ENCODE data around the gene RAI1.

Gene RAI1

GRCh38 chr17:17766077-17766743 lies 85.0 kb downstream of the RAI1 start:
- no peak for DNase-seq (ENCODE audit: low spot score)

- DNase-seq (ENCODE audit: low spot score) = no peak
Observed at GRCh38 chr17:17766744-17767120, 85.5 kb downstream of the RAI1 start.

- no peak for DNase-seq (ENCODE audit: low spot score)
Observed at GRCh38 chr17:17767154-17767869, 86.1 kb downstream of the RAI1 start.

DNA sequence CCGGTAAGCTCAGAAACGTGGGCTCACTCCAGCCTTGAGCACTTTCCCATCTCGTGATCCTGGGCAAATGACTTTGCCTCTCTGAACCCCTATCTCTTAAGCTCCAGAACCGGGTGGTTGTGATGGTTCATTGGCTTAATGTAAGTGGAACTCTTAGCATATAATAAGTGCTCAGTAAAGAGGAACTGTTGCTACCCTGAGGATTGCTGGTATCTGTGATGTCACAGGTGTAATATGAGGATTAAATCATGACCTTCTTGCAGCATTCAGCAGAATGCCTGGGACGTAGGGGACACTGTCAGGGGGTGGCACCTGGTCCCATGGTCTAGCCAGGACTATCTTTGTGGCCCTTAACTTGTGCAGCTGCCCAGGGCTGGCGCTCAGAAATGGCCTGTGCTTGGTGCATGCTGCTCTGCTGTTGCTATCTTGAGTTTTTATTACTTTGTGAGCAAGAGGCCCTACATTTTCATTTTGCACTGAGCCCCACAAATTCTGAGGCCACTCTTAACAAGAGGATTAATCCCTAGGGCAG lies 86.7 kb downstream of the RAI1 start:
- no peak for DNase-seq (ENCODE audit: low spot score)

DNA sequence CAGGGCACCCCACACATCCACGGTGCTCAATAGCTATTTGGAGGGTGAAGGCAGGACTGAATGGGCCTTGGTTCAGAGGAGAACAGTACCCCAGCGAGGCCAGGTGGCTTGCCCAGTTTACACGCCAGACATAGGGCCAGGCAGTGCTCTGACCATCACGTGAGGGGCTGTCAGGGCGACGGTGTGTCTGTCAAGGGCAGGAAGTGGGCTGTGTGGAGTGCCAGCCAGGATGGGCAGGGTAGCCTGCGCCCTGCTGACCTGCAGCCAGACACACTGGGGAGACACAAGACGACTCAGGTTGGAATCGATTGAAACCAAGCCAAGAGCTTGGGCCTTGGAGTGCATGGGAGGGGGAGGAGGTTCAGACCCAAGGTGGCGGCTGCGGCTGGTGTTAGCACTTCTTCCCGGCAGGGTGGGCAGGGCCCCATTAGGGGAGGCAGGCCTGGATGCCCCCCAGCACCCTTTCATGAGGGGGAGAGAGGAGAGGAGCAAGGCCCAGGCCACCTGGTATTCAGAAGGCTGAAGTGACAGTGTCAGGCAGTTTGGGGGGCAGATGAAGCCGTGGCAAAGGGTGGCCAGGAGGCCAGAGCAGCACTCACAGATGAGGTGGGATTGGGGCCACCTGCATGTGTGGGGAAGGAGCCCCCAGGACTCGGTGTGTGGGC lies 87.3 kb downstream of the RAI1 start:
- no peak for DNase-seq (ENCODE audit: low spot score)

DNA sequence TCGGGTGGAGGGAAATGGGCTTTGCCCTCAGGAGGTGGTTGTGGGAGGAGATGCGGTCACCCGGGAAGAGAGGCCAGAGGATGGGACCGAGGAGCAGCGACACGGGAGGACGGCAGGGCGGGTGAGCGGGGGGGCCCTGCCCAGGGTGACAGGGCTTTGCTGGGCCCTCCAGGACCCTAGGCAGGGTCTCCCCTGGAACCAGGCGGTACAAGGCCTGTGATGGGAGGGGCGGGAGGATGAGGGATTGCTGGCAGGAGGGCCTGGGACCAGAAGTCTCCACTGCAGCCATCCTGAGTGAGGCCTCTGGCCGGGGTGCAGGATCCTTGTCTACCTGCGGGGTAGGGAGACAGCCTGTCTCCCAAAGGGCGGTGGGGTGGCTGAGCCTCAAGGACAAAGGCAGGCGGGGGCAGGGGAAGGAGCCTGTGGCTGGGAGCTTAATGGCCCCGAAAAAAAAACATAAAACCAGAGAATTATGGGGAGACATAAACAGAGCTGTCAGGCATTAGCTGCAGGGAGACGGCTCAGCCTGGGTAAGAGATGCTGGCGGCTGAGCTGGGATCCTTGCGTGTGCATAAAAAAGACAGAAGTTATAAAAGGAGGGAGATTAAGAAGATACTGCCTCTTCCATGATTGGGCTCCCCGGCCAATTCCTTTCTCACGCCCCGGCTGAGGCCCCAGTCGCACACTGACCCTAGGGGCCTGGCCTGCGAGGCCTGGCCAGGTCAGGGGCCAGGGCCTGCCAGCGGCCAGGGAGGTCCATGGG lies 88.8 kb downstream of the RAI1 start:
- DNase-seq (ENCODE audit: low spot score) = no peak

GRCh38 chr17:17770632-17771044 lies 89.4 kb downstream of the RAI1 start:
- DNase-seq (ENCODE audit: low spot score) = no peak

GRCh38 chr17:17771498-17772201 lies 90.4 kb downstream of the RAI1 start:
- DNase-seq (ENCODE audit: low spot score) = no peak

DNA sequence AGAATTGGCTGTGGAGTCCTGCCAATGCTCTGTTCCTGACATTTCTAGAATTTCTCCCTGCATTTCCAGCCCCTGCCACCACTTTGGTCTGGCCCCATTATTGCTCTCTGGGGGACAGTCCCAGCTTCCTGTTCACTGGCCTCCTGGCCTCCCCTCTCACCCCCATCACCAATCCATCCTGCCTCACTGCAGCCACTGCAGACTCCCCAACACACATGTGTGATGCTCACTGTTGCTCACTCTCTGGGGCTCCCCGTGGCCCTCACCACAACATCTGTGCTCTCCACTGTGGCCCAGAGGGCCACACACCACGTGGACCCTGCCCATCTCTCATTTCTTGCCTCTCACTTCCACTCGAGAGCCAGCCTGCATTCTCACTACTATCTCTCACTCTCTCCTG lies 91.0 kb downstream of the RAI1 start:
- DNase-seq (ENCODE audit: low spot score) = no peak

DNA sequence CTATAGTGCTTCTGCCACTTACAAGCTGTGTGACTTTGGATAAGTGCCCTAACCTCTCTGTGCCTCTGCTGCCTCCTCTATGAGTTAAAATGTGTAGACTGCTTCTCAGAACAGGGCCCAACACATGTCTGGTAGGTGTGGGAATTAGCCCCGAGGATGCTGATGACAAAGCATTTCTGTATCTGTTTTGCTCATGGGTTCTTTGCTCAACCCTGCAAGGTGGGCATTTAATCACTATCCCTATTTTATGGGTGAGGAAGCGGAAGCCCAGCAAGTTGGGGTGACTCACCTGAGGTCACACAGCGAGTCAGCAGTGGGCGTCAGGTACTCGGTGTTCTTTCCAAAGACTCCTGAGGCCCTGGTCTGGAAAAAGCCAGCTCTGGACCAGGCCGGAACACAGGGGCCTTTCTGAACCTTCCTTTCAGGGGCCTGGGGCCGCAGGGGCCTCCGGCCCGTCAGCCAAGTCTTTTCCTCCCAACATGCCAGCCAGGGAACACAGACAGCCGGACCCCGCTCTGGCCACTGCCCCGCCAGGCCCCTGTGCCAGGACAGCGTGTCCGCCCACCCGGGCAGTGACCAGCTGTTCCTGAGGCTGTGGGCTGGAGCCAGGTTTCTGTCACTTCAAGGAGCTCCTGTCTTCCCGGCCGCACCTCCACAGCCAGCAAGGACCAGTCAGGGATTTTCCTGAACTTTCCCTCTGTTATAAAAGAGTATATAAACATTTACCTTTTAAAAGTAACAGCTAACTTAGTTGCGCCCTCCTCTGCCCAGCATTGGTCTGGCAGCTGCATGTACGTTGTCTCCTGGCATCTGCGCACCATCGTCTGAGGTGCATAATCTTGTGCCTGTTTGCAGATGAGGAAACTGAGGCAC lies 93.0 kb downstream of the RAI1 start:
- peak; percentile 52 for DNase-seq (ENCODE audit: low spot score)

DNA sequence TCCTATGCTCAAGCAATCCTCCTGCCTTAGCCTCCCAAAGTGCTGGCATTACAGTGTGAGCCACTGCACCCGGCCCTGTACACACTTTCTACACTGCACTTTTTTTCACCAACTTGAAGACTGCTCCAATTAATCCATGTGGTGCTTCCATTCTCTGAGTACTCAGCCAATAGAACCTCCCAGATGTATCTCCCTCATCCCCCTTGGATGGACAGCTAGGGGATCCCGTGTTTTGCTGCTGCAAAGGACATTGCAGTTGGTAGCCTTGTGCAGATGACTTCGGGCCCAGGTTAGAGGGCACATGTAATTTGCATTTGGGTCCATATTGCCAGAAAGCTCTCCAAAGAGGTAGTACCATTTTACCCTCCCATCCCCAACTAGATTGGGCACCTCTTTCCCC lies 95.6 kb downstream of the RAI1 start:
- no peak for DNase-seq (ENCODE audit: low spot score)

DNA sequence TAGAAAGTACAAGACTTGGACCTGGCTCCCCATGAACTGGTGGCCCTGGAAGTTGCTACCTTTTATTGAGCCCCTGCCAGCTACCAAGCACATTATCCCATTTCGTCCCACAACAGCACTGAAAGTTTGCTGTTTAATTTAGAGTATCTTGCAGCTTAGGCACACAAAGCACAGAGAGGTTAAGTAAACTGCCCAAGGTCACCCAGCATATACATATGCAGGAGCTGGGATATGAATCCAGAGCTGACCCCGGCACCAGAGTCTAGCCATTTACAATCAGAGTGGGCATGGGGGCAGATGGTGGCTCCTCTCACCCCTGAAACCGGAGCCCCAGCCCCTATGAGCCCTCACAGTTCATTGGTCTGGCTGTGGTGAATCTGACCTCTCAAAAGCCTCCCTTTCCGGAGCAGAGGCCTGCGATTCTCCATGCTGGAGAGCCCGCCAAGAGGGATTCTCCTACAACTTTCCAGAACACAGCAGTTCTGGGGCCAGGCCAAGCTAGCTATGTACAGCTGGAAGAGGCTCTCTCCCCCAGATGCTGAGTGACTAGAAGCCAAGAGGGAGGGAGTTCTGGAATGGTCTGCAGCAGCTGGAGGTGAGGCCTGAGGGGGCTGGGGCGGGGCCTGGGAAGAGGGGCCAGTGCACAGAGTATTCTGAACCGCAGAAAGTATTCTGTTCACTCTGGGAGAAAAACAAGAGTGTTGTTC lies 97.2 kb downstream of the RAI1 start:
- no peak for DNase-seq (ENCODE audit: low spot score)

DNA sequence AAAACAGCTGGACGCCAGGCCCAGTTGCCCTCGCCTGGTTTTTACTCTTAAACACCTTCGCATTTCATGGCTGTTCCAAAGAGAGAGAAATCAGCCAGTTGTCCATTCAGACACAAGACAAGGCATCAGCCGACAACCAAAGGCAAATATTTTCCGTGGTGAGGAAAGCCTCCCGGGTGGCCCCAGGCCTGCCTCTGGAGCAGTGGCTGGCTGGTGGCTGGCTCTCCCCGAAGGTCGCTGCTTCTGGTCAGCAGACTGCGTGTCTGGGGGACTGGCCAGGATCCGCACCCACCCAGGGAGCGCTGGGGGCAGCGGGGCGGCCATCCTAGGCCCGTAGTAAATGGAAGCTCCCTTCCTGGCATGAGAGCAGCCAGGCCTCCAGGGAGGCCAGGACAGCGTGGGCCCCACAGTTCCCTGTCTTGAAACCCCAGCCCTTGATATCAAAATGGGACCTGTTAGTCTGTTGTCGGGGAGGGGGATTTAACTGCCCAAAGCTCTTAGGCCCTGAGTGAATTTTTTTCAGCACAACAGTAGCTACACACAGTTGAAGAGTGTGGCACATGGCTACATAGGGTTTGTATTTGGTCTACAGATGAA lies 97.9 kb downstream of the RAI1 start:
- no peak for DNase-seq (ENCODE audit: low spot score)

DNA sequence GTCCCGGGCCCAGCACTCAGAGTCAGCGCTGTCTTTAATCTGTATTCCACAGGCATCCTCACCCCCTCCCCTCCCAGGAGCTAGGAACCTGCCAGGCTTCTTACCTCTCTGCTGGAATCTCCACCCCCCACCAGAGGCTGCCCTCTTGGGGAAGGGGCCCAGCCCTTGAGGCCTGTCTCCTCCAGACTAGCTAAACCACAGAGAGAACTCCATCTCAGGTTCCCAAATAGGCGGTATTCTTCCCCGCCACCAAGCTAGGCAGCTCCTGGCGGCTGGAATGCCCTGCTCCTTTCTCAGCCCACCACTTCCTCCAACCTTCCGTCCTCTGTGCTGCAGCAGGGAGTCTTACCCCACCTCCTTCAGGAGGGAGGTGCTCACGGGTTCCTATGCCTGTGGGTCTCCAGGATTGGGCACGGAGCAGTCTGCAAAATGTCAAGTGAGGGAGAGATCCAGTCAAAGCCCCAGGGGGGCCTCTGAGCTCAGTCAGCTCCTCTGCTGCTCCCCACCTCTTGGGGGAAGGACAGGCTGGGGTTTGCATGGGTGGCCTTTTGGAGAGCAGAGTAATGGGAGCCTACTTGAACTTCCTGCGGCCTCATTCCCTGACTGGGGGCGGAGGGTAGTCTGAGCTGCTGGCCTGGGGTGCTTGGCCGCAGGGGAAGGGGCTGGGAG lies 99.8 kb downstream of the RAI1 start:
- DNase-seq (ENCODE audit: low spot score) = no peak

DNA sequence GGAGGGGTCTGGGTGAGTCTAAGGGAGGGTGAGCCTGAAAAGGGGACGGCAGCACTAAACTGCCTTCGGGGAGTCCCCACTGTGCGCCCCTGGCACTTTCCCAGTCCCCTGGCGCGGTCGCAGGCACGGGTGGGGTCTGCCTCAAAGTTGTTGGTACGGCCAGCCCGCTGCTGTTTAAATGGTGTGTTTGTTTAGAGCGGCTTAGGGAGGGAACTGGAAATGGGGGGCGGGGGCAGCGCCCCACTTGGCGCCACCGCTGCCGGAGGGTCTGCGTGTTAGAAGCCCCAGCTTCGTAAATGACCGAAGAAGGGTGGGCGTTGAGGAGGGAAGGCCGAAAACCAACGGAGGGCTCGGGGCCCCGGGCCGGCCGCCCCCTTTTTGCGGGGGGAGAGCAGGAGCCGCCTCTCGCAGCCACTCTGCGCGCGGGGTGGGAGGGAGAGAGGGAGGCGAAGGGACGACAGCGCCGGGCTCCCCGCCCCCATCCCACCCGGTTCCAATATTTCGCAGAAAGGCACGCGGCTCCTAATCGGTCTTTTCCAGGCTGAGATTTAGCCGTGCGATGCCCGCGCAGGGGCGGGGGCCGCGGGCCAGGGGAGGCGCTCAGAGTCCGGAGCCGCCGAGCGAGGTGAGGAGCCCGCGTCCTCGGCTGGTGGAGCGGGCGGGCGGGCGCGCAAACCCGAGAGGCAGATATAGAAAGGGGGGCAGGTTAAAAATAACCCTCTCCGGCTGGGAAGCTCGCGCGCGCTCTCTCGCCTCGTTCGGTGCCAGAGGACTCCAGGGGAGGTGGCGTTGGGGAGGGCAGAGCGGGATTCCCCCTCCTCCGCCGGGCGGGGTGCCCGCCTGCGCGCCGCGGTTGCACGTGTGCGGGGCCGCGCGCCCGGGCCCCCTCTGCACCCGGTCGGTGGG lies 100.6 kb downstream of the RAI1 start:
- no peak for DNase-seq (ENCODE audit: low spot score)

DNA sequence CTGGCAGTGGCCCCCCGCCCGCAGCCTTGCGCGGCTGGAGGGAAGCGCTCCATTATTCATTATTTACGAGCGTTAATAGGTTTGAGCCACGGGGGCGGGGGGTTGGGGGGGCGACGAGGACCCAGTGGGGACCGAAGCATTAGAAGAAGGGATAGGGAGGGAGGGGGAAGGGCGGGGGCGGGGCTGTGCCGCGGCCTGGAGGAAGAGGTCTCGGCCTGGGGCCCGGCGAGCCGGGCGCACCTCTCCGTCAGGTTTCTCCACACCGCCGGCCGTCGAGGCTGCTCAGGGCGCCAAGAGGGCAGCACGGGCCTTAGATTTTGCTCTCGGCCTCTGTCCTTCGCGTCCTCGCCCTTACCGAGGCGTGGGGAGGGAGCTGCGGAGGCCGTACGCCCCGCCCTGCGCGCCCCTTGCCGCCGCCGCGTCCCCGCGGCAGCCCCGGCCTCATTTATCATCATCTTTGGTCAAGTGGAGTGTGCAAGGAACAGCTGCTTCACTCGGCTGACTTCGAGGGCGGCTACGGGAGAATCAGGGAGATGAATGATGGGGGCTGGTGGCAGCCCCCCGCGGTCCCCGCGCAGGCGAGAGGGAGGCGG lies 101.4 kb downstream of the RAI1 start:
- DNase-seq (ENCODE audit: low spot score) = no peak

GRCh38 chr17:17783116-17783824 lies 102.0 kb downstream of the RAI1 start:
- no peak for DNase-seq (ENCODE audit: low spot score)

All from RKO (cell line).